ENCODE measurements around the gene CTAGE9.
"Not testable (repeated sequence)": the region's sequence is repeated elsewhere in the genome, so short reads cannot be mapped to it uniquely, and the experiment has no call there.

Gene CTAGE9

GRCh38 chr6:131727868-131728267 lies 17.1 kb upstream of the CTAGE9 start:
- DNase-seq, result no peak

GRCh38 chr6:131727467-131727866 lies 16.6 kb upstream of the CTAGE9 start:
- no peak for DNase-seq

GRCh38 chr6:131724114-131724513 lies 13.3 kb upstream of the CTAGE9 start:
- DNase-seq, result no peak

GRCh38 chr6:131721161-131721560 lies 10.3 kb upstream of the CTAGE9 start:
- DNase-seq, result no peak

- DNase-seq, result no peak
Observed at GRCh38 chr6:131717836-131718542, 7.2 kb upstream of the CTAGE9 start.

GRCh38 chr6:131715567-131715966 lies 4.8 kb upstream of the CTAGE9 start:
- DNase-seq, result not testable (repeated sequence)

- not testable (repeated sequence) for DNase-seq
Observed at GRCh38 chr6:131703905-131704304, 6.9 kb downstream of the CTAGE9 start.

- not testable (repeated sequence) for DNase-seq
Observed at GRCh38 chr6:131700851-131701250, 10.0 kb downstream of the CTAGE9 start.

- no peak for DNase-seq
Observed at GRCh38 chr6:131696956-131697355, 13.9 kb downstream of the CTAGE9 start.

GRCh38 chr6:131694832-131695426 lies 15.9 kb downstream of the CTAGE9 start:
- DNase-seq, result peak; percentile 24

- DNase-seq, result no peak
Observed at GRCh38 chr6:131693384-131693783, 17.4 kb downstream of the CTAGE9 start.

GRCh38 chr6:131692589-131692988 lies 18.2 kb downstream of the CTAGE9 start:
- no peak for DNase-seq

GRCh38 chr6:131692031-131692430 lies 18.8 kb downstream of the CTAGE9 start:
- DNase-seq, result no peak

- DNase-seq, result no peak
Observed at GRCh38 chr6:131688286-131688685, 22.5 kb downstream of the CTAGE9 start.

GRCh38 chr6:131687022-131687421 lies 23.8 kb downstream of the CTAGE9 start:
- no peak for DNase-seq

GRCh38 chr6:131685266-131685780 lies 25.5 kb downstream of the CTAGE9 start:
- no peak for DNase-seq

GRCh38 chr6:131683479-131683878 lies 27.3 kb downstream of the CTAGE9 start:
- no peak for DNase-seq

- DNase-seq, result no peak
Observed at GRCh38 chr6:131682442-131682841, 28.4 kb downstream of the CTAGE9 start.

- DNase-seq, result no peak
Observed at GRCh38 chr6:131681585-131681984, 29.2 kb downstream of the CTAGE9 start.

GRCh38 chr6:131680868-131681267 lies 29.9 kb downstream of the CTAGE9 start:
- DNase-seq, result no peak

- DNase-seq, result no peak
Observed at GRCh38 chr6:131678442-131678841, 32.4 kb downstream of the CTAGE9 start.

GRCh38 chr6:131673184-131673583 lies 37.6 kb downstream of the CTAGE9 start:
- no peak for DNase-seq

- no peak for DNase-seq
Observed at GRCh38 chr6:131669891-131670290, 40.9 kb downstream of the CTAGE9 start.

- DNase-seq, result no peak
Observed at GRCh38 chr6:131663578-131664165, 47.1 kb downstream of the CTAGE9 start.
